Loucy (cell line): ENCODE results near the gene SPOCK2.

Experiments used
- CTCF ChIP-seq: fragments of 200-600 bp; sonication (generic); conservative IDR thresholded peaks from 2 replicates; pipeline ENCODE4 v1.5.1; 2014; ENCODE audit warnings: mild to moderate bottlenecking, antibody characterized with exemption, low read length
- EZH2phosphoT487 ChIP-seq: fragments of 200-600 bp; IDR thresholded peaks from 2 replicates; pipeline ENCODE4 v1.6.1; 2018; ENCODE audit warnings: antibody characterized with exemption, mild to moderate bottlenecking, moderate library complexity, borderline replicate concordance

DNA sequence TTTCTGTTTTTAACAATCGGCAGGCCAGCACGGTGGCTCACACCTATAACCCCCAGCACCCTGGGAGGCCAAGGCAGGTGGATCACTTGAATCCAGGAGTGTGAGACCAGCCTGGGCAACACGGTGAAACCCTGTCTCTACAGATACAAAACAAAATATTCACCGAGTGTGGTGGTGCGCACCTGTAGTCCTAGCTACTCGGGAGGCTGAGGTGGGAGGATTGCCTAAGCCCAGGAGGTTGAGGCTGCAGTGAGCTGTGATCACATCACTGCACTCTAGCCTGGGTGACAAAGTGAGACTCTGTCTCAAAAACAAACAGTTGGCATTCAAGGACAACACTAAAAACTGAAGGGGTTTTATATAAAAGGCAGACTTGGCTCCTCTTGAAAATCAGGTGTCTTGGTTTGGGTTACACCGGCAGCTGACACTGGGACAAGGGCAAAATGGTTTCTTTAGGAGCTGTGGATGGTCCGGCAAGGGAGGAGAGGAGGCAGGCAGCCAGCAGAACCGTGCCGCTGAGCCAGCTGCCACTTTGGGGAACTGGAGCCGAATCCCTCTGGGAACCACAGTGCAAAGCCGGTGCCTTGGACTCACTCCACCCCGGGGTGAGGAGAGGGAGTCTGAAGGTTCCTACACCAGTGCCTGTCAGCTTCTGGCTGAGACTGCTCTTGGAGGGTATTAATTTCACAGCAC, 71.6 kb downstream of the SPOCK2 start:
- TF ChIP-seq CTCF = no peak
- TF ChIP-seq EZH2phosphoT487 = no peak
